BJ (cell line): ENCODE data around the gene FUT8. TPM values are rescaled to one million over a fixed set of nuclear protein-coding genes. Genes with fewer than 3 reads are reported as not detected.
"Not testable (repeated sequence)": the region's sequence is repeated elsewhere in the genome, so short reads cannot be mapped to it uniquely, and the experiment has no call there.

Experiments
- CTCF ChIA-PET: fragments of 350-600 bp; formaldehyde crosslinking; extraction: SDS; loops from one replicate; lab custom pipeline; 2021; ENCODE audit warnings: antibody characterized with exemption, inconsistent platforms; lab: Yijun Ruan, JAX
- POLR2A ChIA-PET: fragments of 300-600 bp; sonication (Branson Sonifier 250); formaldehyde crosslinking; extraction: SDS; loops from one replicate; lab custom pipeline; 2021; ENCODE audit warnings: antibody characterized with exemption; lab: Charles Lee
- DNase-seq: peaks from one replicate; pipeline ENCODE4 v3.0.0-alpha.2; 2011; ENCODE audit warnings: low read depth
- H3K27me3 ChIP-seq: 2 replicates; pipeline ENCODE4 v1.6.0; 2011; ENCODE audit warnings: low read length; ENCODE audit not compliant: control insufficient read depth, insufficient read depth
- H3K36me3 ChIP-seq: 2 replicates; pipeline ENCODE4 v1.5.1; 2011; ENCODE audit warnings: low read length; ENCODE audit not compliant: control insufficient read depth, insufficient read depth
- H3K4me3 ChIP-seq: 2 replicates; pipeline ENCODE4 v1.5.1; 2011; ENCODE audit warnings: low read depth, mild to moderate bottlenecking, control low read depth, low read length
- polyA plus RNA-seq: library from polyadenylated mRNA; depleted of rRNA; stranded (reverse); fragments of >200 nt; gene quantifications from 2 replicates; pipeline ENCODE4 v1.2.3, GENCODE V29; 2011
- TF ChIP-seq, protein P1 (sequence below): IDR thresholded peaks from 2 replicates; pipeline ENCODE4 v1.5.1; 2011; ENCODE audit warnings: low read depth, mild to moderate bottlenecking, control low read depth, inconsistent platforms, low read length, moderate library complexity; ENCODE audit not compliant: insufficient read depth

FUT8 gene
- polyA plus RNA-seq, 1 experiment = 14.7 TPM

DNA sequence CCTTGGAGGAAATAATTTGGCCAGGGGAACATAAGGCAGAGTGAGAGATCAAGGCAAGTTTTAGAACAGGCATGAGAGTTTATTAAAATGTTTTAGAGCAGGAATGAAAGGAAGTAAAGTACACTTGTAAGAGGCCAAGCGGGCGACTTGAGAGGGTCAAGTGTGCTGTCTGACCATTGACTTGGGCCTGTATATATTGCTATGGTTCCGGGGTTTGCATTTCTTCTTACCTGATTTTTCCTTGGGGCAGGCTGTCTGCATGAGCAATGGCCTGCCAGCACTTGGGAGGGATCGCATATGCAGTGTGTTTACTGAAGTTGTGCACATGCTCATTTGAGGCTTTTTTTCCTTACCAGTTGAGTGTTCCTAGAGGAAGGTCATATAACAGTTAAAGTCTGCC, 214.8 kb downstream of the FUT8 start:
- no peak for DNase-seq
- POLR2A ChIA-PET = no interaction called here
- H3K27me3 ChIP-seq = no peaks in the 10 kb centered on the region
- H3K36me3 ChIP-seq = no peaks in the 10 kb centered on the region
- TF ChIP-seq, protein P1, sequence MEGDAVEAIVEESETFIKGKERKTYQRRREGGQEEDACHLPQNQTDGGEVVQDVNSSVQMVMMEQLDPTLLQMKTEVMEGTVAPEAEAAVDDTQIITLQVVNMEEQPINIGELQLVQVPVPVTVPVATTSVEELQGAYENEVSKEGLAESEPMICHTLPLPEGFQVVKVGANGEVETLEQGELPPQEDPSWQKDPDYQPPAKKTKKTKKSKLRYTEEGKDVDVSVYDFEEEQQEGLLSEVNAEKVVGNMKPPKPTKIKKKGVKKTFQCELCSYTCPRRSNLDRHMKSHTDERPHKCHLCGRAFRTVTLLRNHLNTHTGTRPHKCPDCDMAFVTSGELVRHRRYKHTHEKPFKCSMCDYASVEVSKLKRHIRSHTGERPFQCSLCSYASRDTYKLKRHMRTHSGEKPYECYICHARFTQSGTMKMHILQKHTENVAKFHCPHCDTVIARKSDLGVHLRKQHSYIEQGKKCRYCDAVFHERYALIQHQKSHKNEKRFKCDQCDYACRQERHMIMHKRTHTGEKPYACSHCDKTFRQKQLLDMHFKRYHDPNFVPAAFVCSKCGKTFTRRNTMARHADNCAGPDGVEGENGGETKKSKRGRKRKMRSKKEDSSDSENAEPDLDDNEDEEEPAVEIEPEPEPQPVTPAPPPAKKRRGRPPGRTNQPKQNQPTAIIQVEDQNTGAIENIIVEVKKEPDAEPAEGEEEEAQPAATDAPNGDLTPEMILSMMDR = no peak
- CTCF ChIA-PET = no interaction called here
- H3K4me3 ChIP-seq = no peak overlapping the region

DNA sequence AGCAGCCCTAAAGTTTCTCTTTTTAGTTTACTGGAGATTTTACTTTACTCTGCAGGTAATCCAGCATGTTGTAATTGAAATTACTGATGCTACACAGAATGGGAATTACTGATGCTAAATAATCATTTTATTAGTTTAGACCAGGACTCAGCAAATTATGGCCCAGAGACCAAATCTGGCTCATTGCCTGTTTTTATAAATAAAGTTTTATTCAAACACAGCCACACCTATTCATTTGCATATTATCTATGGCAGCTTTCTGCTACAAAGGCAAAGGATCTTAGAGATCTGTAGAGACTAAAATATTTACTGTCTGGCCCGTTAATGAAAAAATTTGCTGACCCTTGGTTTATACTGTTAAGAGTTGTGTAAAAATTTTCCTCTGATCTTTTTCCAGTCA, 216.1 kb downstream of the FUT8 start:
- CTCF ChIA-PET = no interaction called here
- H3K36me3 ChIP-seq = no peaks in the 10 kb centered on the region
- H3K27me3 ChIP-seq = no peaks in the 10 kb centered on the region
- TF ChIP-seq, protein P1 = no peak
- POLR2A ChIA-PET = no interaction called here
- no peak overlapping the region for H3K4me3 ChIP-seq
- DNase-seq = no peak

DNA sequence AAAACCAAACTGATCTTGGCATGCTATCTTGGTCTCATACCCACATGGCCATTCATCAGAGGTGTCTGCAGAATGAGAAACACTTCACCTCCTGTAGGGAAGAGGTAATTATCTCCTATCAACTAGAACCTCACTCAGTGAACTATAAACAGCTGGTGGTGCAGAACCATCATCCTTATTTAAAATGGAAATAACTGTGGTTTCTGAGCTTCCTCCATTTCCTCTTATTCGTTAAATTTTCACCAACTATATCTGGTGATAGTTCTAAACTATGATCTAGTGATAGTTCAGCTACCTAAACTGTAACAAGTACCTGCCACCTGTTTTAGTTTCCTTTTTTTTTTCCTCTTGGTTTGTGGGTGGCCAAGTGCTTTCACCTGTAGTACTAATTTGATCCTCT, 218.5 kb downstream of the FUT8 start:
- POLR2A ChIA-PET = no interaction called here
- H3K36me3 ChIP-seq = no peaks in the 10 kb centered on the region
- CTCF ChIA-PET = interaction anchor here (0.8 kb wide), 2 partner anchors 8 to 10 kb away, joined by 3 to 5 read pairs; no protein-coding TSS in a partner anchor
- no peak for DNase-seq
- H3K4me3 ChIP-seq = no peak overlapping the region
- no peaks in the 10 kb centered on the region for H3K27me3 ChIP-seq
- TF ChIP-seq, protein P1 = no peak

DNA sequence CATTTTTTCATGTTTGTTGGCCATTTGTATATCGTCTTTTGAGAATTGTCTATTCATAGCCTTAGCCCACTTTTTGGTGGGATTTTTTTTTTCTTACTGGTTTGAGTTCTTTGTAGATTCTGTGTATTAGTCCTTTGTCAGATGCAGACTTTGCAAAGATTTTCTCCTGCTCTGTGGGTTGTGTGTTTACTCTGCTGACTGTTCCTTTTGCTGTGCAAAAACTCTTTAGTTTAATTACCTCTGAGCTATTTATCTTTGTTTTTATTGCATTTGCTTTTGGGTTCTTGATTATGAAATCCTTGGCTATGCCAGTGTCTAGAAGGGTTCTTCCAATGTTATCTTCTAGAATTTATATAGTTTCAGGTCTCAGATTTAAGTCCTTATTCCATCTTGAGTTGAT, 220.0 kb downstream of the FUT8 start:
- no peaks in the 10 kb centered on the region for H3K36me3 ChIP-seq
- no peak for DNase-seq
- ChIA-PET CTCF (no interaction called here), POLR2A (no interaction called here)
- H3K27me3 ChIP-seq = no peaks in the 10 kb centered on the region
- TF ChIP-seq, protein P1 = no peak
- H3K4me3 ChIP-seq = no peak overlapping the region

DNA sequence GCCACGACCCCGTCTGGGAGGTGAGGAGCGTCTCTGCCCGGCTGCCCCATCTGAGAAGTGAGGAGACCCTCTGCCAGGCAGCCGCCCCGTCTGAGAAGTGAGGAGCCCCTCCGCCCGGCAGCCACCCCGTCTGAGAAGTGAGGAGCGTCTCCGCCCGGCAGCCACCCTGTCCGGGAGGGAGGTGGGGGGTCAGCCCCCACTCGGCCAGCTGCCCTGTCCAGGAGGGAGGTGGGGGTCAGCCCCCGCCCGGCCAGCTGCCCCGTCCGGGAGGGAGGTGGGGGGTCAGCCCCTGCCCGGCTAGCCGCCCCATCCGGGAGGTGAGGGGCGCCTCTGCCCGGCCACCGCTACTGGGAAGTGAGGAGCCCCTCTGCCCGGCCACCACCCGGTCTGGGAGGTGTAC, 221.1 kb downstream of the FUT8 start:
- H3K4me3 ChIP-seq, DNase-seq, POLR2A ChIA-PET, H3K27me3 ChIP-seq, CTCF ChIA-PET, H3K36me3 ChIP-seq: not testable (repeated sequence)

DNA sequence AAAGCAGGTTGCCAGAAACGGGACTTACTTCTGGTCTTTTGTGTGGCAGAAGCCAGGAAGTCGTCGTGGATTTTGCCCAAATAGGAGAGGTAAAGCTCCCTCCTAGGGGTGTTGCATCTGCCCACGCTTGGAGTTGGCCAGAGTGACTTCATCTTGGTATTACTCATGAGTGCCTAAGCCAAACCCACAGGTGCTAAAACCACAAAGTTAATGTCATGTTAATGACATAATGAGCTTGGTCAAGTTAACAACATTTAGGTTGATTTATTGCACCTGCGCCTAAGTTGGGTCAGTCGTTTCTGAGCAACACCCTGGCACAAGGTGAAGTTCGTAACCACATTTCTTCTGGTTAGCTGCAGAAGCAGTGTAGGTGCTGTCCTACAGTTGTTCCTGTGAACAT, 225.2 kb downstream of the FUT8 start:
- Histone ChIP-seq H3K36me3 (no peaks in the 10 kb centered on the region), H3K4me3 (no peak overlapping the region), H3K27me3 (no peaks in the 10 kb centered on the region)
- ChIA-PET POLR2A (no interaction called here), CTCF (no interaction called here)
- no peak for DNase-seq
- TF ChIP-seq, protein P1 = no peak
